GM12878 (cell line): ENCODE data around the gene ZNF296. TPM values are rescaled to one million over a fixed set of nuclear protein-coding genes. Genes with fewer than 3 reads are reported as not detected.

Source experiments
- ATAC-seq: fragments of 200-7000 bp; cut with Tn5 transposase; 3 replicates; pipeline ENCODE4 v1.9.1; 2020; ENCODE audit warnings: mild to moderate bottlenecking, moderate library complexity
- BruUV-seq: library from RNA; stranded (reverse); fragments of 400-500 nt; replicated peaks from 2 replicates; lab custom pipeline; 2021; lab: Mats Ljungman, UMichigan
- CTCF ChIA-PET: fragments of 300-600 bp; sonication (Branson Sonifier 250); formaldehyde crosslinking; extraction: SDS; loops from one replicate; lab custom pipeline; 2021; ENCODE audit warnings: inconsistent platforms; lab: Yijun Ruan, JAX
- POLR2A ChIA-PET: fragments of 350-600 bp; formaldehyde crosslinking; extraction: SDS; loops from one replicate; lab custom pipeline; 2021; ENCODE audit warnings: inconsistent platforms; lab: Charles Lee
- RAD21 ChIA-PET: fragments of 300-600 bp; sonication (Branson Sonifier 250); formaldehyde crosslinking; loops from one replicate; lab custom pipeline; 2023; ENCODE audit warnings: antibody characterized with exemption; ENCODE audit not compliant: unreplicated experiment; lab: Charles Lee
- SMC1A ChIA-PET: fragments of 300-600 bp; sonication (Branson Sonifier 250); formaldehyde crosslinking; loops from one replicate; lab custom pipeline; 2023; ENCODE audit not compliant: unreplicated experiment, uncharacterized antibody; lab: Charles Lee
- DNase-seq: peaks from one replicate; pipeline ENCODE4 v3.0.0-alpha.2; 2011; ENCODE audit warnings: low read depth, low spot score
- FAIRE-seq: peaks from 3 replicates; lab custom pipeline; 2011; peaks lifted over from hg19 to GRCh38; lab: Jason Lieb, UNC
- H2AFZ ChIP-seq: 2 replicates; pipeline ENCODE4 v1.6.0; 2011; ENCODE audit warnings: low read depth, low read length, control low read depth; ENCODE audit not compliant: control insufficient read depth
- H3K27ac ChIP-seq: 2 replicates; pipeline ENCODE4 v1.5.1; 2011; ENCODE audit warnings: control low read depth; ENCODE audit not compliant: control insufficient read depth, insufficient read depth
- H3K27me3 ChIP-seq, 2 experiments: replicated peaks in 1 of 2; 2 replicates each; pipeline versions ENCODE4 v1.6.0 to v1.6.1; 2011; ENCODE audit warnings: low read length in 1 of 2; ENCODE audit not compliant: control insufficient read depth in 2 of 2, insufficient read depth in 2 of 2
- H3K36me3 ChIP-seq, 2 experiments: 2 replicates each; pipeline ENCODE4 v1.5.1; 2011; ENCODE audit warnings: low read length in 1 of 2; ENCODE audit not compliant: control insufficient read depth in 2 of 2, insufficient read depth in 2 of 2
- H3K4me1 ChIP-seq: 2 replicates; pipeline ENCODE4 v1.6.1; 2011; ENCODE audit warnings: mild to moderate bottlenecking, low read length, moderate library complexity, mixed read lengths; ENCODE audit not compliant: control insufficient read depth, insufficient read depth
- H3K4me2 ChIP-seq: 2 replicates; pipeline ENCODE4 v1.6.0; 2011; ENCODE audit warnings: control low read depth; ENCODE audit not compliant: control insufficient read depth, insufficient read depth
- H3K4me3 ChIP-seq: fragments of 200-600 bp; sonication (generic); 2 replicates; pipeline ENCODE4 v1.5.1; 2016
- H3K79me2 ChIP-seq: 2 replicates; pipeline ENCODE4 v1.6.0; 2011; ENCODE audit warnings: low read length; ENCODE audit not compliant: control insufficient read depth, insufficient read depth
- H3K9ac ChIP-seq: 2 replicates; pipeline ENCODE4 v1.8.0; 2011; ENCODE audit warnings: low read length, control low read depth, mixed read lengths; ENCODE audit not compliant: control insufficient read depth, insufficient read depth
- H3K9me3 ChIP-seq: replicated peaks from 3 replicates; pipeline ENCODE4 v1.5.1; 2011; ENCODE audit warnings: mild to moderate bottlenecking, low read length; ENCODE audit not compliant: control insufficient read depth, insufficient read depth
- H4K20me1 ChIP-seq: 2 replicates; pipeline ENCODE4 v1.6.0; 2011; ENCODE audit not compliant: control insufficient read depth, insufficient read depth
- BCLAF1 ChIP-seq: fragments of 450-650 bp; IDR thresholded peaks from 2 replicates; pipeline ENCODE4 v1.6.1; 2017; ENCODE audit warnings: antibody characterized with exemption, mild to moderate bottlenecking, moderate library complexity
- BRCA1 ChIP-seq: IDR thresholded peaks from 2 replicates; pipeline ENCODE4 v1.6.1; 2011; ENCODE audit warnings: low read depth, low read length, improper control_type of control experiment
- CBX5 ChIP-seq: sonication (generic); IDR thresholded peaks from 2 replicates; pipeline ENCODE4 v1.6.1; 2016; ENCODE audit warnings: low read depth, moderate library complexity, mild to moderate bottlenecking, inconsistent platforms
- CHD2 ChIP-seq: IDR thresholded peaks from 2 replicates; pipeline ENCODE4 v1.6.1; 2011; ENCODE audit warnings: low read depth, low read length, improper control_type of control experiment, borderline replicate concordance
- HSF1 ChIP-seq: fragments of 150-350 bp; IDR thresholded peaks from 2 replicates; pipeline ENCODE4 v1.6.1; 2014; ENCODE audit warnings: mild to moderate bottlenecking, low read depth, low read length
- LARP7 ChIP-seq: fragments of 450-650 bp; IDR thresholded peaks from 2 replicates; pipeline ENCODE4 v1.6.1; 2017; ENCODE audit warnings: mild to moderate bottlenecking
- MYC ChIP-seq: IDR thresholded peaks from 2 replicates; pipeline ENCODE4 v1.6.1; 2011; ENCODE audit warnings: mild to moderate bottlenecking, low read length, moderate library complexity, inconsistent platforms; ENCODE audit not compliant: insufficient read depth, insufficient replicate concordance, insufficient read length, severe bottlenecking
- NR2F1 ChIP-seq: fragments of 450-650 bp; conservative IDR thresholded peaks from 2 replicates; pipeline ENCODE4 v1.6.1; 2017; ENCODE audit warnings: mild to moderate bottlenecking
- RELA ChIP-seq: fragments of 450-650 bp; IDR thresholded peaks from 2 replicates; pipeline ENCODE4 v1.8.0; 2014; ENCODE audit warnings: borderline replicate concordance; ENCODE audit not compliant: partially characterized antibody
- REST ChIP-seq: IDR thresholded peaks from 2 replicates; pipeline ENCODE4 v1.6.1; 2012; ENCODE audit warnings: mild to moderate bottlenecking, low read depth, low read length
- ZBTB33 ChIP-seq: fragments of 450-650 bp; IDR thresholded peaks from 2 replicates; pipeline ENCODE4 v1.6.1; 2017; ENCODE audit warnings: mild to moderate bottlenecking
- WGBS: methylation state at CpG from one replicate; pipeline ENCODE4 v1.1.6; 2016; ENCODE audit warnings: low lambda C conversion rate; ENCODE audit not compliant: insufficient replicate concordance, insufficient coverage; ENCODE audit errors: missing lambda C conversion rate; 5-methylcytosine and 5-hydroxymethylcytosine counted together
- in situ Hi-C: fragments of 300-500 bp; cut with MboI; formaldehyde crosslinking; loops from 9 replicates; pipeline ENCODE4 v1.14.3; 2018; ENCODE audit warnings: mixed read lengths
- intact Hi-C: fragments of 100-400 bp; cut with micrococcal nuclease; formaldehyde crosslinking; loops from one replicate; pipeline ENCODE4 v1.14.2; 2022; ENCODE audit not compliant: unreplicated experiment
- polyA plus RNA-seq, 11 experiments: library from polyadenylated mRNA; depleted of rRNA in 4 of 11; unstranded in 6 of 11; stranded (reverse) in 5 of 11; fragments of >200 nt; fragmentation: Nextera tagmentation in 4 of 11; fragmentation: Illumina TruSeq in 1 of 11; extraction: Ambion mirVana in 4 of 11; extraction: Trizol in 1 of 11; gene quantifications; 1 replicate in 1 of 11; 2 replicates in 10 of 11; pipeline versions ENCODE4 v1.2.1 to v1.2.3, GENCODE V29; 2011 to 2016; ENCODE audit warnings: inconsistent platforms in 2 of 11, missing spikeins in 2 of 11, low read depth in 1 of 11
- total RNA-seq, 4 experiments: library from RNA; depleted of rRNA in 3 of 4; stranded (reverse); fragments of >200 nt in 3 of 4; fragmentation: Illumina TruSeq in 1 of 4; extraction: Trizol in 1 of 4; gene quantifications; 2 replicates each; pipeline versions ENCODE4 v1.2.1 to v1.2.3, GENCODE V29; 2013 to 2021

Gene ZNF296
- total and polyA plus RNA-seq, 10 of the 15 experiments (the other 5 are each of a cell fraction or from before 2014, with no cell fraction given), result 0.44 to 23.6 (median 3.5) TPM; not detected in 1

- no peak for TF ChIP-seq NR2F1
These were observed 37.4 kb upstream of the ZNF296 start (continued) for GRCh38 chr19:45113628-45114027.

- H3K4me3 ChIP-seq, result no peak overlapping the region
- H3K36me3 ChIP-seq, result peaks cover 0 to 7% of the 10 kb centered on the region in 2 experiments; a peak in 3 of 4 replicates
- H3K79me2 ChIP-seq, result peaks cover 62% of the 10 kb centered on the region
- FAIRE-seq, result no peak
- H3K27me3 ChIP-seq, result no peaks in the 10 kb centered on the region
- no TSS peak for BruUV-seq
- H3K4me2 ChIP-seq, result no peak overlapping the region
- intact Hi-C loops (no loop called here), in situ Hi-C loops (no loop called here)
- H3K9me3 ChIP-seq, result no peaks in the 10 kb centered on the region
- DNase-seq, result no peak
- ATAC-seq, result no peak
- no peak overlapping the region for H2AFZ ChIP-seq
- ChIA-PET CTCF (interaction anchor here (0.6 to 1.8 kb wide), 2 partner anchors 9 to 65 kb away, joined by 3 to 8 read pairs; no protein-coding TSS in a partner anchor), POLR2A (interaction anchor here (1.0 kb wide), 1 partner anchor 35 kb away, joined by 3 read pairs; no protein-coding TSS in a partner anchor), SMC1A (interaction anchor here (0.5 to 1.2 kb wide), 2 partner anchors 20 to 169 kb away, joined by 3 read pairs; no protein-coding TSS in a partner anchor), RAD21 (no interaction called here)
- peaks cover 57% of the 10 kb centered on the region for H3K4me1 ChIP-seq
- WGBS, result 96% methylated on average over 11 of the region's 11 CpGs
- no peak overlapping the region for H3K9ac ChIP-seq
- H4K20me1 ChIP-seq, result peaks cover 3% of the 10 kb centered on the region; the same call in 1 of the 2 replicates
- no peak overlapping the region for H3K27ac ChIP-seq
- TF ChIP-seq ZBTB33, result no peak
- no peak for TF ChIP-seq REST
- TF ChIP-seq CBX5, result no peak
- TF ChIP-seq BCLAF1, result no peak
- no peak for TF ChIP-seq RELA
- TF ChIP-seq CHD2, result no peak
- TF ChIP-seq MYC, result no peak
- TF ChIP-seq LARP7, result no peak
- TF ChIP-seq BRCA1, result no peak
- no peak for TF ChIP-seq HSF1
These were observed 36.0 kb upstream of the ZNF296 start for GRCh38 chr19:45112111-45112827.
